ENCODE data around the gene CFAP61. TPM values are rescaled to one million over a fixed set of nuclear protein-coding genes. Genes with fewer than 3 reads are reported as not detected.
A peak's percentile ranks its signal among the peaks of the same experiment; 100 is the strongest.

The CFAP61 gene
- total and polyA plus RNA-seq, 8 donors: 0.15 to 0.53 (median 0.33) TPM

GRCh38 chr20:20021835-20022234 is 30.5 kb upstream of the CFAP61 start:
- TF ChIP-seq CTCF (IDR thresholded peaks at IDR 0.05): no peak
- H3K36me3 ChIP-seq: no peaks in the 10 kb centered on the region
- intact Hi-C loops (cut with DNase I): no loop called here
- FAIRE-seq: no peak
- no peak overlapping the region for H3K27ac ChIP-seq
- H3K9me3 ChIP-seq: no peaks in the 10 kb centered on the region
- 75 to 80% methylated on average over 7 of the region's 7 CpGs for WGBS, 2 donors
- no peak overlapping the region for H3K4me3 ChIP-seq
- peaks cover 6 to 16% (median 9%) of the 10 kb centered on the region in 3 donors for H3K4me1 ChIP-seq
- no peak for ATAC-seq
- no peaks in the 10 kb centered on the region for H3K27me3 ChIP-seq
- no peak for DNase-seq

GRCh38 chr20:20022498-20022897 is 29.8 kb upstream of the CFAP61 start:
- Histone ChIP-seq H3K27ac (no peak overlapping the region), H3K9me3 (no peaks in the 10 kb centered on the region), H3K36me3 (peaks cover 0 to 1% (median 0%) of the 10 kb centered on the region in 3 donors), H3K4me1 (peaks cover 11 to 19% (median 16%) of the 10 kb centered on the region in 3 donors), H3K27me3 (no peaks in the 10 kb centered on the region), H3K4me3 (no peak overlapping the region)
- DNase-seq (no peak), ATAC-seq (no peak), FAIRE-seq (no peak)
- TF ChIP-seq CTCF (IDR thresholded peaks at IDR 0.05): no peak
- intact Hi-C loops (cut with DNase I): no loop called here

GRCh38 chr20:20023395-20023794 is 28.9 kb upstream of the CFAP61 start:
- intact Hi-C loops (cut with DNase I): no loop called here
- Histone ChIP-seq H3K4me3 (no peak overlapping the region), H3K4me1 (peaks cover 13 to 20% (median 17%) of the 10 kb centered on the region in 3 donors), H3K27me3 (no peaks in the 10 kb centered on the region), H3K9me3 (no peaks in the 10 kb centered on the region), H3K27ac (no peak overlapping the region), H3K36me3 (peaks cover 0 to 7% (median 0%) of the 10 kb centered on the region in 3 donors)
- FAIRE-seq (no peak), DNase-seq (no peak), ATAC-seq (no peak)
- 93 to 99% methylated on average over 3 of the region's 3 CpGs for WGBS, 2 donors
- TF ChIP-seq CTCF (IDR thresholded peaks at IDR 0.05): no peak

- no peak overlapping the region for H3K27ac ChIP-seq
- FAIRE-seq (no peak), DNase-seq (no peak), ATAC-seq (no peak)
- intact Hi-C loops (cut with DNase I): no loop called here
- H3K36me3 ChIP-seq: peaks cover 0 to 14% (median 7%) of the 10 kb centered on the region in 3 donors
- H3K9me3 ChIP-seq: no peaks in the 10 kb centered on the region
- TF ChIP-seq CTCF (IDR thresholded peaks at IDR 0.05): no peak
- H3K4me1 ChIP-seq: peaks cover 4 to 15% (median 9%) of the 10 kb centered on the region in 3 donors
- H3K27me3 ChIP-seq: no peaks in the 10 kb centered on the region
- H3K4me3 ChIP-seq: no peak overlapping the region
Measured at GRCh38 chr20:20024942-20025341, 27.4 kb upstream of the CFAP61 start.

GRCh38 chr20:20027284-20027683 is 25.0 kb upstream of the CFAP61 start:
- intact Hi-C loops (cut with DNase I): no loop called here
- Histone ChIP-seq H3K4me3 (no peak overlapping the region), H3K27me3 (no peaks in the 10 kb centered on the region), H3K36me3 (peaks cover 0 to 24% (median 15%) of the 10 kb centered on the region in 3 donors), H3K4me1 (peaks cover 4 to 15% (median 9%) of the 10 kb centered on the region in 3 donors), H3K9me3 (no peaks in the 10 kb centered on the region), H3K27ac (no peak overlapping the region)
- FAIRE-seq: no peak
- ATAC-seq: peak; percentile 56 to 83 (median 73)
- no peak for DNase-seq
- whole genome bisulfite sequencing, 2 donors: 17 to 21% methylated on average over 2 of the region's 2 CpGs
- no peak for TF ChIP-seq CTCF (IDR thresholded peaks at IDR 0.05)

Measured in pancreas (tissue), 10 donors.